ENCODE results near the gene OSGIN1.

Gene OSGIN1

GRCh38 chr16:83952940-83953795 lies at the start of gene OSGIN1:
Gene OSGIN1, plus strand, starts transcription at chr16:83953240. Its CDS starts 4,432 bp downstream, at chr16:83957672.
- peak; percentile 91 for DNase-seq (ENCODE audit: low spot score)

GRCh38 chr16:83903751-83904150 lies 49.3 kb upstream of the OSGIN1 start:
- DNase-seq (ENCODE audit: low spot score), result no peak

GRCh38 chr16:83906683-83907082 lies 46.4 kb upstream of the OSGIN1 start:
- DNase-seq (ENCODE audit: low spot score), result no peak

GRCh38 chr16:83907111-83907510 lies 45.9 kb upstream of the OSGIN1 start:
- no peak for DNase-seq (ENCODE audit: low spot score)

- DNase-seq (ENCODE audit: low spot score), result no peak
Measured at GRCh38 chr16:83907631-83908250, 45.3 kb upstream of the OSGIN1 start.

GRCh38 chr16:83908798-83909197 lies 44.2 kb upstream of the OSGIN1 start:
- no peak for DNase-seq (ENCODE audit: low spot score)

GRCh38 chr16:83911290-83911689 lies 41.8 kb upstream of the OSGIN1 start:
- no peak for DNase-seq (ENCODE audit: low spot score)

- no peak for DNase-seq (ENCODE audit: low spot score)
Measured at GRCh38 chr16:83912519-83913244, 40.4 kb upstream of the OSGIN1 start.

- DNase-seq (ENCODE audit: low spot score), result no peak
Measured at GRCh38 chr16:83913245-83913633, 39.8 kb upstream of the OSGIN1 start.

GRCh38 chr16:83914091-83914710 lies 38.8 kb upstream of the OSGIN1 start:
- DNase-seq (ENCODE audit: low spot score), result no peak

GRCh38 chr16:83915081-83915480 lies 38.0 kb upstream of the OSGIN1 start:
- DNase-seq (ENCODE audit: low spot score), result no peak

- DNase-seq (ENCODE audit: low spot score), result no peak
Measured at GRCh38 chr16:83915491-83915890, 37.5 kb upstream of the OSGIN1 start.

- no peak for DNase-seq (ENCODE audit: low spot score)
Measured at GRCh38 chr16:83917152-83918120, 35.6 kb upstream of the OSGIN1 start.

GRCh38 chr16:83920894-83921491 lies 32.0 kb upstream of the OSGIN1 start:
- no peak for DNase-seq (ENCODE audit: low spot score)

- no peak for DNase-seq (ENCODE audit: low spot score)
Measured at GRCh38 chr16:83923581-83924365, 29.3 kb upstream of the OSGIN1 start.

- DNase-seq (ENCODE audit: low spot score), result no peak
Measured at GRCh38 chr16:83924686-83925085, 28.4 kb upstream of the OSGIN1 start.

- DNase-seq (ENCODE audit: low spot score), result no peak
Measured at GRCh38 chr16:83925095-83925905, 27.7 kb upstream of the OSGIN1 start.

- DNase-seq (ENCODE audit: low spot score), result no peak
Measured at GRCh38 chr16:83925957-83926725, 26.9 kb upstream of the OSGIN1 start.

All from HuH-7 (cell line).